ENCODE results near the gene ZCCHC14. TPM values are rescaled to one million over a fixed set of nuclear protein-coding genes. Genes with fewer than 3 reads are reported as not detected.
A peak's percentile ranks its signal among the peaks of the same experiment; 100 is the strongest.

The ZCCHC14 gene
- total and polyA plus RNA-seq, 10 of the 15 experiments (the other 5 are each of a cell fraction or from before 2014, with no cell fraction given) = 0.02 to 0.26 (median 0.05) TPM; not detected in 3

- TF ChIP-seq, protein P1, sequence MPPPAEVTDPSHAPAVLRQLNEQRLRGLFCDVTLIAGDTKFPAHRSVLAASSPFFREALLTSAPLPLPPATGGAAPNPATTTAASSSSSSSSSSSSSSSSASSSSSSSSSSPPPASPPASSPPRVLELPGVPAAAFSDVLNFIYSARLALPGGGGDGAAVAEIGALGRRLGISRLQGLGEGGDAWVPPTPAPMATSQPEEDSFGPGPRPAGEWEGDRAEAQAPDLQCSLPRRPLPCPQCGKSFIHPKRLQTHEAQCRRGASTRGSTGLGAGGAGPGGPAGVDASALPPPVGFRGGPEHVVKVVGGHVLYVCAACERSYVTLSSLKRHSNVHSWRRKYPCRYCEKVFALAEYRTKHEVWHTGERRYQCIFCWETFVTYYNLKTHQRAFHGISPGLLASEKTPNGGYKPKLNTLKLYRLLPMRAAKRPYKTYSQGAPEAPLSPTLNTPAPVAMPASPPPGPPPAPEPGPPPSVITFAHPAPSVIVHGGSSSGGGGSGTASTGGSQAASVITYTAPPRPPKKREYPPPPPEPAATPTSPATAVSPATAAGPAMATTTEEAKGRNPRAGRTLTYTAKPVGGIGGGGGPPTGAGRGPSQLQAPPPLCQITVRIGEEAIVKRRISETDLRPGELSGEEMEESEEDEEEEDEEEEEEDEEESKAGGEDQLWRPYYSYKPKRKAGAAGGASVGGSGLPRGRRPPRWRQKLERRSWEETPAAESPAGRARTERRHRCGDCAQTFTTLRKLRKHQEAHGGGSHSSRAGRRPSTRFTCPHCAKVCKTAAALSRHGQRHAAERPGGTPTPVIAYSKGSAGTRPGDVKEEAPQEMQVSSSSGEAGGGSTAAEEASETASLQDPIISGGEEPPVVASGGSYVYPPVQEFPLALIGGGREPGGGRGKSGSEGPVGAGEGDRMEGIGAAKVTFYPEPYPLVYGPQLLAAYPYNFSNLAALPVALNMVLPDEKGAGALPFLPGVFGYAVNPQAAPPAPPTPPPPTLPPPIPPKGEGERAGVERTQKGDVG (CRISPR knock-in tag; IDR thresholded peaks at IDR 0.05) = no peak
- peak; percentile 63; the same call in 1 of the 2 replicates for TF ChIP-seq TBL1XR1 (IDR thresholded peaks at IDR 0.05; ENCODE audit: low read depth, low read length)
These were observed 3.6 kb upstream of the ZCCHC14 start (continued) for GRCh38 chr16:87496447-87496801.

DNA sequence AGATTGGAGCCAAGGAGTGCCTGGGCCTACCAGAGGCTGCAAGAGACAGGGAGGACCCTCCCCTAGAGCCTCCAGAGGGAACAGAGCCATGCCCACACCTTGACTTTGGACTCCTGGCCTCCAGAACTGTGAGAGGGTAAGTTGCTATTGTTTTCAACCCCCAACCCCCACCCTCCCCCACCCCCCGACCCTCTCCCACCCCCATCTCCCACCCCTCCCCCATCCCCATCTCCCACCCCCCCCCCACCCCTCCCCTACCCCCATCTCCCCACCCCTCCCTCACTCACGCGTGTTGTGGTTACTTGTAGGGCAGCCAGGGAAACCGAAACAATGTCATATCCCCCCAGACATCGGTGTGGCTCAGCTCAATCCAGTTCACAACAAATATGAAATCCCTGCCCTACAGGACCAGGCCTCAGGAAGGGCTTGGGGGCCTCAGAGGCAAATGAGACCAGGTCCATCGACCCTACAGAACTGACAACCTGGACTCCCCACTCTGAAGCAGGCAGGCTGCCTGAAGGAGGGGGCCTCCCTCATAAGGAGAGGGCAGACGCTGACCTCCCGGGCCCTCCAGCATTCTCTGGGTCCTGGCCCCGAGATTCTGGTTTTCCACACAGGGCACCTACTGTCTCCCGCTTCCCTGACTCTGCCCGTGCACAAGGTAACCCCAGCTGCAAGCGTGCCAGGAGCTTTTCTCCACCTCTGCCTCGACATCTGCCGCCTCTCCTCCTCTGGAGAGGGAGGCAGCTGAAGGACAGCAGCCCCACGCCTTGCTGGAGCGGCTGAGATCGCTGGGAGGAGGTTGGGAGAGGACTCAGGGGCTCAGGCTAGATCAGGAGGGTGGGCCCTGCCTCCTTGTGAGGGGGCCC is 3.0 kb upstream of the ZCCHC14 start:
- Histone ChIP-seq H2AFZ (ENCODE audit: control insufficient read depth, low read depth, low read length) (no peak overlapping the region), H3K4me3 (no peak overlapping the region), H3K27me3 (replicated peaks in 1 of 2; ENCODE audit: control insufficient read depth in 2 of 2, insufficient read depth in 2 of 2, low read length in 1 of 2) (peaks cover 0 to 5% of the 10 kb centered on the region in 2 experiments), H4K20me1 (ENCODE audit: control insufficient read depth, insufficient read depth) (no peaks in the 10 kb centered on the region), H3K9me3 (replicated peaks; ENCODE audit: control insufficient read depth, insufficient read depth, low read length) (no peaks in the 10 kb centered on the region; the same call in 2 of the 3 replicates), H3K27ac (ENCODE audit: control insufficient read depth, insufficient read depth) (no peak overlapping the region), H3K9ac (ENCODE audit: control insufficient read depth, insufficient read depth, low read length) (no peak overlapping the region), H3K4me2 (ENCODE audit: control insufficient read depth, insufficient read depth) (no peak overlapping the region), H3K36me3 (ENCODE audit: control insufficient read depth in 2 of 2, insufficient read depth in 2 of 2, low read length in 1 of 2) (no peaks in the 10 kb centered on the region), H3K79me2 (ENCODE audit: control insufficient read depth, insufficient read depth, low read length) (no peaks in the 10 kb centered on the region), H3K4me1 (ENCODE audit: control insufficient read depth, insufficient read depth, low read length) (peaks cover 11% of the 10 kb centered on the region)
- POLR2A ChIA-PET = no interaction called here
- intact Hi-C loops (cut with micrococcal nuclease; ENCODE audit: unreplicated experiment) (no loop called here), in situ Hi-C loops (cut with MboI) (no loop called here)
- ATAC-seq (no peak), DNase-seq (ENCODE audit: low read depth, low spot score) (peak; percentile 52), FAIRE-seq (no peak)
- WGBS (ENCODE audit: insufficient coverage, insufficient replicate concordance, low lambda C conversion rate, missing lambda C conversion rate) = 15% methylated on average over 14 of the region's 17 CpGs
- SMC1A ChIA-PET (ENCODE audit: uncharacterized antibody, unreplicated experiment) = no interaction called here
- no TSS peak for BruUV-seq (replicated peaks)
- CTCF ChIA-PET = no interaction called here
- no peak for TF ChIP-seq EED (IDR thresholded peaks at IDR 0.05; ENCODE audit: low read depth)
- TF ChIP-seq, protein P2, sequence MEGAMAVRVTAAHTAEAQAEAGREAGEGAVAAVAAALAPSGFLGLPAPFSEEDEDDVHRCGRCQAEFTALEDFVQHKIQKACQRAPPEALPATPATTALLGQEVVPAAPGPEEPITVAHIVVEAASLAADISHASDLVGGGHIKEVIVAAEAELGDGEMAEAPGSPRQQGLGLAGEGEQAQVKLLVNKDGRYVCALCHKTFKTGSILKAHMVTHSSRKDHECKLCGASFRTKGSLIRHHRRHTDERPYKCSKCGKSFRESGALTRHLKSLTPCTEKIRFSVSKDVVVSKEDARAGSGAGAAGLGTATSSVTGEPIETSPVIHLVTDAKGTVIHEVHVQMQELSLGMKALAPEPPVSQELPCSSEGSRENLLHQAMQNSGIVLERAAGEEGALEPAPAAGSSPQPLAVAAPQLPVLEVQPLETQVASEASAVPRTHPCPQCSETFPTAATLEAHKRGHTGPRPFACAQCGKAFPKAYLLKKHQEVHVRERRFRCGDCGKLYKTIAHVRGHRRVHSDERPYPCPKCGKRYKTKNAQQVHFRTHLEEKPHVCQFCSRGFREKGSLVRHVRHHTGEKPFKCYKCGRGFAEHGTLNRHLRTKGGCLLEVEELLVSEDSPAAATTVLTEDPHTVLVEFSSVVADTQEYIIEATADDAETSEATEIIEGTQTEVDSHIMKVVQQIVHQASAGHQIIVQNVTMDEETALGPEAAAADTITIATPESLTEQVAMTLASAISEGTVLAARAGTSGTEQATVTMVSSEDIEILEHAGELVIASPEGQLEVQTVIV (IDR thresholded peaks at IDR 0.05; ENCODE audit: borderline replicate concordance, partially characterized antibody) = no peak
- TF ChIP-seq SIN3A (IDR thresholded peaks at IDR 0.05; ENCODE audit: low read depth, low read length) = no peak
- TF ChIP-seq NKRF (conservative IDR thresholded peaks at IDR 0.05) = no peak
- TF ChIP-seq KAT2A (conservative IDR thresholded peaks at IDR 0.05; ENCODE audit: control insufficient read depth, low read depth, low read length) = no peak
- RAD21 ChIA-PET (ENCODE audit: unreplicated experiment) = no interaction called here
